GM23338 (cell line): ENCODE data around the gene JAKMIP3. TPM values are rescaled to one million over a fixed set of nuclear protein-coding genes. Genes with fewer than 3 reads are reported as not detected.

Experiments
- ATAC-seq: fragments of 200-7000 bp; cut with Tn5 transposase; 3 replicates; pipeline ENCODE4 v1.9.1; 2020
- DNase-seq: peaks from one replicate; pipeline ENCODE4 v3.0.0-alpha.2; 2015; ENCODE audit warnings: low spot score
- H2AFZ ChIP-seq: fragments of 200-600 bp; sonication (generic); 2 replicates; pipeline ENCODE4 v1.8.0; 2016; ENCODE audit warnings: antibody characterized with exemption, mild to moderate bottlenecking, moderate library complexity
- H3F3A ChIP-seq: fragments of 200-600 bp; sonication (generic); replicated peaks from 2 replicates; pipeline ENCODE4 v1.8.0; 2017; ENCODE audit warnings: antibody characterized with exemption, mixed run types, low read depth
- H3K27ac ChIP-seq: fragments of 200-600 bp; sonication (generic); 2 replicates; pipeline ENCODE4 v1.6.1; 2016; ENCODE audit warnings: low read depth
- H3K27me3 ChIP-seq: fragments of 200-600 bp; sonication (generic); 2 replicates; pipeline ENCODE4 v1.8.0; 2016; ENCODE audit warnings: mild to moderate bottlenecking, mixed run types, moderate library complexity; ENCODE audit not compliant: insufficient read depth
- H3K36me3 ChIP-seq: fragments of 200-600 bp; sonication (generic); 2 replicates; pipeline ENCODE4 v1.8.0; 2016; ENCODE audit warnings: mild to moderate bottlenecking; ENCODE audit not compliant: insufficient read depth
- H3K4me1 ChIP-seq: fragments of 200-600 bp; sonication (generic); 2 replicates; pipeline ENCODE4 v1.8.0; 2016; ENCODE audit warnings: mild to moderate bottlenecking, moderate library complexity; ENCODE audit not compliant: insufficient read depth
- H3K4me2 ChIP-seq: fragments of 200-600 bp; sonication (generic); 2 replicates; pipeline ENCODE4 v1.7.1; 2017; ENCODE audit warnings: mixed run types
- H3K4me3 ChIP-seq: fragments of 200-600 bp; sonication (generic); 2 replicates; pipeline ENCODE4 v1.6.1; 2016; ENCODE audit warnings: mixed run types
- H3K79me2 ChIP-seq: fragments of 200-600 bp; sonication (generic); replicated peaks from 2 replicates; pipeline ENCODE4 v1.8.0; 2017; ENCODE audit warnings: mild to moderate bottlenecking; ENCODE audit not compliant: insufficient read depth
- H3K9me2 ChIP-seq: fragments of 200-600 bp; sonication (generic); 2 replicates; pipeline ENCODE4 v1.8.0; 2017; ENCODE audit not compliant: insufficient read depth
- H4K20me1 ChIP-seq: fragments of 200-600 bp; sonication (generic); replicated peaks from 2 replicates; pipeline ENCODE4 v1.8.0; 2017; ENCODE audit warnings: mild to moderate bottlenecking; ENCODE audit not compliant: insufficient read depth
- H3K27ac Mint-ChIP-seq: 2 replicates; pipeline ENCODE4 v1.8.0; 2020; ENCODE audit warnings: inconsistent platforms, mild to moderate bottlenecking, moderate library complexity, mixed read lengths
- H3K27me3 Mint-ChIP-seq: 3 replicates; pipeline ENCODE4 v1.8.0; 2022; ENCODE audit warnings: low read depth, mild to moderate bottlenecking, moderate library complexity, mixed read lengths, inconsistent platforms; ENCODE audit not compliant: insufficient read depth, poor library complexity
- H3K36me3 Mint-ChIP-seq: 3 replicates; pipeline ENCODE4 v1.8.0; 2021; ENCODE audit warnings: low read depth, mild to moderate bottlenecking, inconsistent platforms, moderate library complexity, mixed read lengths
- H3K4me1 Mint-ChIP-seq: 3 replicates; pipeline ENCODE4 v1.8.0; 2020; ENCODE audit warnings: mild to moderate bottlenecking, inconsistent platforms, mixed read lengths
- H3K4me3 Mint-ChIP-seq: 3 replicates; pipeline ENCODE4 v1.8.0; 2021; ENCODE audit warnings: moderate library complexity, mild to moderate bottlenecking, inconsistent platforms, mixed read lengths
- H3K9me3 Mint-ChIP-seq: 3 replicates; pipeline ENCODE4 v1.8.0; 2020; ENCODE audit warnings: moderate library complexity, mild to moderate bottlenecking, inconsistent platforms, mixed read lengths
- EZH2 ChIP-seq: fragments of 200-600 bp; sonication (generic); IDR thresholded peaks from one replicate; pipeline ENCODE4 v1.8.0; 2017; ENCODE audit warnings: antibody characterized with exemption, mild to moderate bottlenecking, low read depth; ENCODE audit not compliant: unreplicated experiment
- STAT1 ChIP-seq: IDR thresholded peaks from one replicate; pipeline ENCODE4 v1.6.1; 2016; ENCODE audit warnings: antibody characterized with exemption; ENCODE audit not compliant: unreplicated experiment
- ZNF114 ChIP-seq: fragments of 250-450 bp; sonication (Bioruptor Pico); IDR thresholded peaks from 2 replicates; pipeline ENCODE4 v1.5.0; 2020; ENCODE audit warnings: mild to moderate bottlenecking, moderate library complexity
- polyA plus RNA-seq: library from polyadenylated mRNA; unstranded; fragments of >200 nt; fragmentation: Nextera tagmentation; extraction: Ambion mirVana; gene quantifications from 2 replicates; pipeline ENCODE4 v1.2.1, GENCODE V29; 2016
- total RNA-seq: library from RNA; depleted of rRNA; stranded (reverse); fragments of >200 nt; shearing (Covaris generic); gene quantifications from 2 replicates; pipeline ENCODE4 v1.2.3, GENCODE V29; 2014
- TF ChIP-seq, protein P1 (sequence below): fragments of 250-450 bp; sonication (Bioruptor Pico); IDR thresholded peaks from 2 replicates; pipeline ENCODE4 v1.5.0; 2020; ENCODE audit warnings: mild to moderate bottlenecking, moderate library complexity
- TF ChIP-seq, protein P2 (sequence below), 2 experiments: fragments of 200-600 bp in 1 of 2; sonication (generic) in 1 of 2; conservative IDR thresholded peaks; 2 replicates each; pipeline versions ENCODE4 v1.5.1 to v1.6.1; 2016 to 2017; ENCODE audit warnings: antibody characterized with exemption in 2 of 2, low read depth in 2 of 2, mild to moderate bottlenecking in 2 of 2, moderate library complexity in 1 of 2

Gene JAKMIP3
- total and polyA plus RNA-seq, 2 experiments from 2014 or later = 0.87 to 1.2 TPM

DNA sequence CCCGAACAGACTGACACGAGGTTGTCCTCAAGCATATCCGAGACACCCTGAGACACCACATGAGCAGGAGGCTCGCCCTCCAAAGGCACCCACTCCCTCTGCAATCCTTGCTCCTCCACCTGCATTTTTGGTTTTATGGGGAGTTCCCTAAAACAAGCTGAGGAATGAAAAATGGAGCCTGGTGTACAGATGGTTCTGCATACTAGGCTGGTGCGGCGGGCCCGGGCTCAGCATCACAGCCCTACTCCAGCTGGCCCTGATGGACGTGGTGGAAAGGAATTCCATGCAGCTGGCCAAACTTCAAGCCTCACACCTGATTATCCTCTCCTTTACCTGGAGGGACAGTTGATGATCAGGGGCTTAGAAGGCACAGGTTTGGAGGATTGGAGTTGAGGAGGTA, 30.3 kb upstream of the JAKMIP3 start:
- H3K4me3 ChIP-seq = peak overlapping the region; percentile 65; the same call in 1 of the 2 replicates

More for the DNA sequence above, 30.3 kb upstream of the JAKMIP3 start:
- H3K4me1 ChIP-seq = peaks cover 12% of the 10 kb centered on the region; the same call in 1 of the 2 replicates
- H3K4me1 Mint-ChIP-seq = peaks cover 34% of the 10 kb centered on the region
- H4K20me1 ChIP-seq = no peaks in the 10 kb centered on the region
- peak overlapping the region; percentile 77 for H3K4me3 Mint-ChIP-seq
- no peak overlapping the region for H3K27ac ChIP-seq
- H3K36me3 Mint-ChIP-seq = no peaks in the 10 kb centered on the region; the same call in 2 of the 3 replicates
- peaks cover 46% of the 10 kb centered on the region for H3K27me3 ChIP-seq
- H3K27ac Mint-ChIP-seq = no peak overlapping the region
- H2AFZ ChIP-seq = no peak overlapping the region
- no peaks in the 10 kb centered on the region for H3K9me2 ChIP-seq
- no peaks in the 10 kb centered on the region for H3K9me3 Mint-ChIP-seq
- H3K4me2 ChIP-seq = peak overlapping the region; percentile 86; the same call in 1 of the 2 replicates
- H3K36me3 ChIP-seq = no peaks in the 10 kb centered on the region
- TF ChIP-seq ZNF114 (CRISPR knock-in tag) (no peak), EZH2 (no peak), STAT1 (no peak)
- TF ChIP-seq, protein P1, sequence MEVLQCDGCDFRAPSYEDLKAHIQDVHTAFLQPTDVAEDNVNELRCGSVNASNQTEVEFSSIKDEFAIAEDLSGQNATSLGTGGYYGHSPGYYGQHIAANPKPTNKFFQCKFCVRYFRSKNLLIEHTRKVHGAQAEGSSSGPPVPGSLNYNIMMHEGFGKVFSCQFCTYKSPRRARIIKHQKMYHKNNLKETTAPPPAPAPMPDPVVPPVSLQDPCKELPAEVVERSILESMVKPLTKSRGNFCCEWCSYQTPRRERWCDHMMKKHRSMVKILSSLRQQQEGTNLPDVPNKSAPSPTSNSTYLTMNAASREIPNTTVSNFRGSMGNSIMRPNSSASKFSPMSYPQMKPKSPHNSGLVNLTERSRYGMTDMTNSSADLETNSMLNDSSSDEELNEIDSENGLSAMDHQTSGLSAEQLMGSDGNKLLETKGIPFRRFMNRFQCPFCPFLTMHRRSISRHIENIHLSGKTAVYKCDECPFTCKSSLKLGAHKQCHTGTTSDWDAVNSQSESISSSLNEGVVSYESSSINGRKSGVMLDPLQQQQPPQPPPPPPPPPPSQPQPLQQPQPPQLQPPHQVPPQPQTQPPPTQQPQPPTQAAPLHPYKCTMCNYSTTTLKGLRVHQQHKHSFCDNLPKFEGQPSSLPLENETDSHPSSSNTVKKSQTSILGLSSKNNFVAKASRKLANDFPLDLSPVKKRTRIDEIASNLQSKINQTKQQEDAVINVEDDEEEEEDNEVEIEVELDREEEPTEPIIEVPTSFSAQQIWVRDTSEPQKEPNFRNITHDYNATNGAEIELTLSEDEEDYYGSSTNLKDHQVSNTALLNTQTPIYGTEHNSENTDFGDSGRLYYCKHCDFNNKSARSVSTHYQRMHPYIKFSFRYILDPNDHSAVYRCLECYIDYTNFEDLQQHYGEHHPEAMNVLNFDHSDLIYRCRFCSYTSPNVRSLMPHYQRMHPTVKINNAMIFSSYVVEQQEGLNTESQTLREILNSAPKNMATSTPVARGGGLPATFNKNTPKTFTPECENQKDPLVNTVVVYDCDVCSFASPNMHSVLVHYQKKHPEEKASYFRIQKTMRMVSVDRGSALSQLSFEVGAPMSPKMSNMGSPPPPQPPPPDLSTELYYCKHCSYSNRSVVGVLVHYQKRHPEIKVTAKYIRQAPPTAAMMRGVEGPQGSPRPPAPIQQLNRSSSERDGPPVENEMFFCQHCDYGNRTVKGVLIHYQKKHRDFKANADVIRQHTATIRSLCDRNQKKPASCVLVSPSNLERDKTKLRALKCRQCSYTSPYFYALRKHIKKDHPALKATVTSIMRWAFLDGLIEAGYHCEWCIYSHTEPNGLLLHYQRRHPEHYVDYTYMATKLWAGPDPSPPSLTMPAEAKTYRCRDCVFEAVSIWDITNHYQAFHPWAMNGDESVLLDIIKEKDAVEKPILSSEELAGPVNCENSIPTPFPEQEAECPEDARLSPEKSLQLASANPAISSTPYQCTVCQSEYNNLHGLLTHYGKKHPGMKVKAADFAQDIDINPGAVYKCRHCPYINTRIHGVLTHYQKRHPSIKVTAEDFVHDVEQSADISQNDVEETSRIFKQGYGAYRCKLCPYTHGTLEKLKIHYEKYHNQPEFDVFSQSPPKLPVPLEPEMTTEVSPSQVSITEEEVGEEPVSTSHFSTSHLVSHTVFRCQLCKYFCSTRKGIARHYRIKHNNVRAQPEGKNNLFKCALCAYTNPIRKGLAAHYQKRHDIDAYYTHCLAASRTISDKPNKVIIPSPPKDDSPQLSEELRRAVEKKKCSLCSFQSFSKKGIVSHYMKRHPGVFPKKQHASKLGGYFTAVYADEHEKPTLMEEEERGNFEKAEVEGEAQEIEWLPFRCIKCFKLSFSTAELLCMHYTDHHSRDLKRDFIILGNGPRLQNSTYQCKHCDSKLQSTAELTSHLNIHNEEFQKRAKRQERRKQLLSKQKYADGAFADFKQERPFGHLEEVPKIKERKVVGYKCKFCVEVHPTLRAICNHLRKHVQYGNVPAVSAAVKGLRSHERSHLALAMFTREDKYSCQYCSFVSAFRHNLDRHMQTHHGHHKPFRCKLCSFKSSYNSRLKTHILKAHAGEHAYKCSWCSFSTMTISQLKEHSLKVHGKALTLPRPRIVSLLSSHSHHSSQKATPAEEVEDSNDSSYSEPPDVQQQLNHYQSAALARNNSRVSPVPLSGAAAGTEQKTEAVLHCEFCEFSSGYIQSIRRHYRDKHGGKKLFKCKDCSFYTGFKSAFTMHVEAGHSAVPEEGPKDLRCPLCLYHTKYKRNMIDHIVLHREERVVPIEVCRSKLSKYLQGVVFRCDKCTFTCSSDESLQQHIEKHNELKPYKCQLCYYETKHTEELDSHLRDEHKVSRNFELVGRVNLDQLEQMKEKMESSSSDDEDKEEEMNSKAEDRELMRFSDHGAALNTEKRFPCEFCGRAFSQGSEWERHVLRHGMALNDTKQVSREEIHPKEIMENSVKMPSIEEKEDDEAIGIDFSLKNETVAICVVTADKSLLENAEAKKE (CRISPR knock-in tag) = no peak
- TF ChIP-seq, protein P2, sequence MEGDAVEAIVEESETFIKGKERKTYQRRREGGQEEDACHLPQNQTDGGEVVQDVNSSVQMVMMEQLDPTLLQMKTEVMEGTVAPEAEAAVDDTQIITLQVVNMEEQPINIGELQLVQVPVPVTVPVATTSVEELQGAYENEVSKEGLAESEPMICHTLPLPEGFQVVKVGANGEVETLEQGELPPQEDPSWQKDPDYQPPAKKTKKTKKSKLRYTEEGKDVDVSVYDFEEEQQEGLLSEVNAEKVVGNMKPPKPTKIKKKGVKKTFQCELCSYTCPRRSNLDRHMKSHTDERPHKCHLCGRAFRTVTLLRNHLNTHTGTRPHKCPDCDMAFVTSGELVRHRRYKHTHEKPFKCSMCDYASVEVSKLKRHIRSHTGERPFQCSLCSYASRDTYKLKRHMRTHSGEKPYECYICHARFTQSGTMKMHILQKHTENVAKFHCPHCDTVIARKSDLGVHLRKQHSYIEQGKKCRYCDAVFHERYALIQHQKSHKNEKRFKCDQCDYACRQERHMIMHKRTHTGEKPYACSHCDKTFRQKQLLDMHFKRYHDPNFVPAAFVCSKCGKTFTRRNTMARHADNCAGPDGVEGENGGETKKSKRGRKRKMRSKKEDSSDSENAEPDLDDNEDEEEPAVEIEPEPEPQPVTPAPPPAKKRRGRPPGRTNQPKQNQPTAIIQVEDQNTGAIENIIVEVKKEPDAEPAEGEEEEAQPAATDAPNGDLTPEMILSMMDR (conservative IDR thresholded peaks at IDR 0.05; ENCODE audit: low read depth in 2 of 2) = no peak
- H3F3A ChIP-seq = peaks cover 8% of the 10 kb centered on the region; the same call in 1 of the 2 replicates
- peaks cover 50% of the 10 kb centered on the region for H3K27me3 Mint-ChIP-seq
- ATAC-seq (peak; percentile 3; the same call in 2 of the 3 replicates), DNase-seq (peak; percentile 45)
- no peaks in the 10 kb centered on the region for H3K79me2 ChIP-seq
